Posterior cingulate gyrus (tissue), 11 donors: Measurements from ENCODE around the gene LCN2.
A peak's percentile ranks its signal among the peaks of the same experiment; 100 is the strongest.

Source experiments
- DNase-seq, 10 donors: peaks; one replicate each; pipeline versions ENCODE4 v3.0.0 to v3.0.0-alpha.2; 2020 to 2021; ENCODE audit warnings: mixed read lengths in 3 of 10
- intact Hi-C: fragments of 100-400 bp; cut with DNase I; formaldehyde crosslinking; loops from one replicate; pipeline ENCODE4 v1.15.1; 2023

The LCN2 gene

DNA sequence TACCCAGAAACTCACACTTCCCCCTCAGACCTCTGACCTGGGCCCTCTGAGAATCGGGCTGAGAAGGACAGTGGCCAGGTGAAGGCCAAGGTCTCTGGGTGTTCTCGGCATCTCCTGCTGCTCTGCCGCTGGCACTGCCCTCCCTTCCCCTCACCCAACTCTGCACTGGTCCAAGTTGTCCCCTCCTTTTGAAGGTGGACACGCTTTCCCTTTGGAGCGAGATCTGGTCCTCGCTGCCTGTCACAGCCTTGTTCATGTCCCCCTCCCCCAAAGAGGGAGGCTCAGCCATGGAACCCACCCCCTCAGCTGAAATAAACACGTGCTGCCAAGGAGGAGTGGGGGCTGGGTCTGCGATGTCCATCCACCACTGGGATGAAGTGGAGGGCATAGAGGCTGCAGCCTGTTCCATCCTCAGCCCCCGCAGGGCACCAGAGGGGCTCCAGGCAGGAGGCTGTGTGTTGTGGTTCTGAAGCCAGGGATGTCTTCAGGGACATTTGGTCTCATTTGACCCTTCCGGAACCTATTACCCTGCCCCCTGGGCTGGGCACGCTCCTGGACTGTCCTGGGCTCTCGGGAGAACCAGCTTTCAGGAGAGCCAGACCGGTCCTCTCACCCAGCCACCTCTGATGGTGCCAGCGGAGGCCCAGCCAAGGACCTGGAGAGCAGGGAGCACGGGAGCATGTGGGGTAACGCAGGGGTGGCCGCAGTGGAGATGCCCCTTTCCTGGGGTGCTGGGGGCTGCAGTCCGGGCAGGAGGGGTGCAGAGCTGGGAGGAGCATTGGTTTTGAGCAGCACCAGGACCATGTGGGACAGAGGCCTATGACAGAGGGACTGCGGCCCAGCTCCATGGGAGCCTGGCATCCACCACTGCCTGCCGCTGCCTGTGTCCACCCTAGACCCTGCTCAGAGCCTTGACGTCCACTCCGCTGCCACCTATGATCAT lies 4.7 kb upstream of the LCN2 start:
- intact Hi-C loops, result no loop called here
- peak in 4 of 10 donors; percentile 4 to 71 (median 54) for DNase-seq

GRCh38 chr9:128145536-128145935 lies 3.7 kb upstream of the LCN2 start:
- intact Hi-C loops, result no loop called here
- peak in 4 of 10 donors; percentile 1 to 38 (median 8) for DNase-seq

- intact Hi-C loops, result no loop called here
- peak in 5 of 10 donors; percentile 3 to 72 (median 59) for DNase-seq
These were observed 3.3 kb upstream of the LCN2 start for GRCh38 chr9:128145951-128146351.

DNA sequence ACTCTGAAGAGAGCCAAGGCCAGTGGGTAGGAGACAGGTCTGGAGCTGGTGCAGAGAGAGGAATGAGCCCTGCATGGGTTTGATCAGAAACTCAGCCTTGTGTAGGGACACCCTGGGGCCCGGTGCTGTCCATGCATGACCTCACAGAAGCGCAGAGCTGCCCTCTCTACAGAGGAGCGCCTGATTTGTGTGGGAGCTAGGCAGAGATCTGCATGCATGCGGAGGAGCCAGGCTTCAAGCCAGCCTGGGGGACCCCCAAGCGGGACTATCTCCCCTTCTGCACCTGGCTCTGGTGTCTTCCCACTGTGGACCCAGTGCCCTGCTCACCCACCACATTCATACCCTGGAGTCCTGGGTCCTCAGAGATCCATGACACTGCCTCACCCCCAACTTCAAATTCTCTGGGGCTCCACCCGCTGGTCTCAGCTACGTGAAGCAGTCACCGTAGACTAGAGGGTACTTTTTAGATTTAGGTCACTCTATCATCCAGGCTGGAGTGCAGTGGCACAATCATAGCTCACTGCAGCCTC lies 2.6 kb upstream of the LCN2 start:
- peak in 4 of 10 donors; percentile 7 to 46 (median 28) for DNase-seq
- intact Hi-C loops, result no loop called here

GRCh38 chr9:128148509-128149000 lies 698 bp upstream of the LCN2 start:
- peak in 5 of 10 donors; percentile 0 to 73 (median 8) for DNase-seq
- intact Hi-C loops, result no loop called here

- intact Hi-C loops, result no loop called here
- peak in 4 of 10 donors; percentile 6 to 77 (median 50) for DNase-seq
These were observed 819 bp downstream of the LCN2 start for GRCh38 chr9:128149951-128150593.

DNA sequence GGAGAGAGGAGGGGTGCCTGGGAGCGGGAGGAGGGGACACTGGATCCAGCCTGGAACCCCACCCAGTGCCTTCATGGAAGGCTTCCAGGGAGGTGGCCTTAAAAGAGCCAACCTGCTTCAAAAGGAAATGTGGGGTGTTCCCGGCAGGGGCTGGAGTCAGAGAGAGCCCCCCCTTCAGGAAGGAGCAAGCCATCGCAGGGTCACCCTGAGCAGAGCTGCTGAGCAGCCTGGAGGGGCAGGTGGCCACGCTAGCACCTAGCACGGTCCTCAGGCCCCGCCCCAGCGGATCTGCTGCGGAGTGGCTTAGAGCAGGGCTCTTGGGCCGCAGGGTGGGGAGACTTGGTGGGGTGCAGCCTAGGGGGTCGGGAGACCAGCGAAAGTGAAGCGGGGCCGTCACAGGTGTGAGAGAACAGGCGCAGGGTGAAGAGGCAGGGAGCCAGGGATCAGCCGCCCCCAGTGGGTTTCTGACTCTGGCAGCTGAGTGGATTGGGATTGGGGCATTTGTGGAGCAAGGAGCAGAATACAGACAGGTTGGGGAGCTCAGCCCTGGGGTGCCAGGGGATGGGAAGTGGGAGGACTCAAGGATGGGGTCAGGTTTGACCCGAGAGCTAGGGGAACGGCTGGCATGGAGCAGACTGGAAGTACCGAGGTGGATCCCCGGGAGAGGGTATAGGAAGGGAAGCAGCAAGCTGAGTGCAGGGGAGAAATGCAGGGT lies 1.5 kb downstream of the LCN2 start:
- intact Hi-C loops, result no loop called here
- DNase-seq, result peak in 4 of 10 donors; percentile 23 to 83 (median 39)

DNA sequence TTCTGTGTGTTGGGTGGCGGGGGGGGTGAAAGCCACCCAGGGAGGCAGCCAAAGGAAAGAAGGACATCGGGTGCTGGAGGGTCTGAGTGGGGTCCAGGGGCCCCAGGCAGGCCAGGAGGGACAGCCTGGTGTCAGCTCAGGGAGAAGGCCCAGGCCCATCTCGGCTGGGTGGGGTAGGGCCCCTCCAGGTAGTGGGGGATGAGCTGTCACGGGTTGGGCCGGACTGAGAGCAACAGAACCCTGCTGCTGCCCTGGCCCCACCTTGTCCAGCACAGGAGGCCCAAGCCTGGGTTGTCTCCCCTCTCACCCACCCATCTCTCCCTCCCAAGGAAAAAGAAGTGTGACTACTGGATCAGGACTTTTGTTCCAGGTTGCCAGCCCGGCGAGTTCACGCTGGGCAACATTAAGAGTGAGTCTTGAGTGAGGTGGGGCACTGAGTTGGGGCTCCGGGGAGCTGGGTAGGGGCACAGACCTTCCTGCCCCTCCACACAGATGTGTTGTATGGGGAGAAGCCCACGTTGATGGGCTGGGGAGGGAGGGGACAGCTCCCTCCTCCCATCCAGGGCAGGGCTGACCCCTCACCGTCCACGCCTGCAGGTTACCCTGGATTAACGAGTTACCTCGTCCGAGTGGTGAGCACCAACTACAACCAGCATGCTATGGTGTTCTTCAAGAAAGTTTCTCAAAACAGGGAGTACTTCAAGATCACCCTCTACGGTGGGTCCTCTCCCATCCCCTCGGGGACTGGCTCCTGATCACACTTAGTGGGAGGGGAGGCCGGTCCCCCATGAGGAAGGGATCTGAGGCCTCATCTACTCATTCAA lies 2.3 kb downstream of the LCN2 start:
- DNase-seq, result peak in 4 of 10 donors; percentile 17 to 71 (median 55)
- intact Hi-C loops, result no loop called here

DNA sequence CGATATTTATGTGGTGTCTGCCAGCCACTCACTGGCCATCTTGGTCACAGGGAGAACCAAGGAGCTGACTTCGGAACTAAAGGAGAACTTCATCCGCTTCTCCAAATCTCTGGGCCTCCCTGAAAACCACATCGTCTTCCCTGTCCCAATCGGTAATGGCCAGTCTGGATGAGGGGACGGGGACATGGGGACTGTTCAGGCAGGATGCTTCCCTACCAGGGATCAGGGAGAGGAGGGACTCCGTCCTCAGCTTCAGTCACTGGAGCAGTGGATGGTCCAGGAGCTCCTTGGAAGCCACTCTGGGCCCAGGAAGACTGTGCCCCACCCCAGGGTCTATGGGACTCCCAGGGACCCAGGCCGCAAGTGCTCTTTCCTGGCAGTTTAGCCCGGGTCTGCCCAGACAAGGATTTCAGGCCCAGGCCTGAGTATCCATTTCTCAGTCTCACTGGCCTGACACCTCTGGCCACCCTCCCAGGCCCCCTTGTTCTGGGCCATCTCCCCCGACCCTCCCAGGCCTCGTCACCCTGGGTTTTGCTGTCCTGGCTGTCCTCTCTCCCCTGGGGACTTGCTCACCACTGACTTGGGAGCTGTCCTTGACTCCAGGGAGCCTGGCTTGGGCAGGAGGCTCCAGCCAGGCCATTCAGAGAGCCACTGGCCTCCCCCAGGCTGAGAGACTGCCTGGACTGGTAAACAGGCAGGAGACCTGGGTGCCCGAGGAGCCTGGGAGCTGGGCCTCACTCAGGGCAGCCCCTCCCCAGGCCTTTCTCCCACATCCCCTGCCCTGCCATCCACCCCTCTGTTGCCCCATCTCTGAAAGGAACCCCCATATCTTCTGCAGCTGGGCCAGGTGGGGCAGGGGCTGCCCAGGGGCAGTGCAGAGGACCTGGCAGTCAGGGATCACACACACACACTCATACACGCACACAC lies 3.1 kb downstream of the LCN2 start:
- peak in 4 of 10 donors; percentile 12 to 71 (median 43) for DNase-seq
- intact Hi-C loops, result no loop called here

GRCh38 chr9:128153060-128153946 lies 4.0 kb downstream of the LCN2 start:
- DNase-seq, result peak in 4 of 10 donors; percentile 12 to 79 (median 61)
- intact Hi-C loops, result no loop called here

- intact Hi-C loops, result no loop called here
- peak in 4 of 10 donors; percentile 17 to 72 (median 62) for DNase-seq
These were observed 4.9 kb downstream of the LCN2 start for GRCh38 chr9:128153947-128154695.

DNA sequence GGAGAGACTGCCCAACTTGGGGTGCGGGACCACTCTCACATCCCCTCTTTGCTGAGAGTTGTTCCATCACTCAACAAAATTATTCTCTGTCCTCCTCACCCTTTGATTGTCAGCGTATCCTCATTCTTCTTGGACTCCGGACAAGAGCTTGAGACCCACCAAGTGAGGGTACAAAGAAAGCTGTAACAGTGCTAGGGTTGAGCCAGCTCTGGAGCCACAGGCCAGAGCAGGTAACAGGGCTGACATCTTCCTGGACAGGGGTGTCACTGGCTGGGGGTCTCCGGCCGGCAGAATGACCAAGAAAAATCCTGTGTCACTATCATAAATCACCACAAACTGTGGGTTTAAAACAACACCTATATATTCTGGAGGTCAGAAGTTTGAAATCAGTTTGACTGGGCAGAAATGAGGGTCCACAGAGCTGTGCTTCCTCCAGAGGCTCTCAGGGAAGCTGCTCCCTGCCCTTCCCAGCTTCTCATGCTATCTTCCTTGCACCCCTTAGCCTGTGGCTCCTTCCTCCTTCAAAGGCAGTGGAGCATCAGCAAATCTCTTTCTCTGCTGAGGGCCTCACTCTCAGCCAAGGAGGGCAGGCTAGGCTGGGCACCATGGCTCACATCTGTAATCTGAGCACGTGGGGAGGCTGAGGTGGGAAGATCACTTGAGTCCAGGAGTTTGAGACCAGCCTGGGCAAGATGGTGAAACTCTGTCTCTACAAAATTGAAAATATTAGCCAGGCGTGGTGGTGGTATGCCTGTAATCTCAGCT lies 6.7 kb downstream of the LCN2 start:
- DNase-seq, result peak in 2 of 10 donors; percentile 15 to 51
- intact Hi-C loops, result no loop called here

GRCh38 chr9:128159522-128159783 lies 10.2 kb downstream of the LCN2 start:
- intact Hi-C loops, result no loop called here
- no peak for DNase-seq

GRCh38 chr9:128159784-128160602 lies 10.7 kb downstream of the LCN2 start, which contains the start of gene BBLN:
Gene BBLN (plus strand): TSS chr9:128160265. CDS start chr9:128160408, 143 bp downstream.
- intact Hi-C loops, result no loop called here
- DNase-seq, result peak; percentile 85 to 99 (median 94)

- peak in 5 of 10 donors; percentile 32 to 82 (median 39) for DNase-seq
- intact Hi-C loops, result no loop called here
These were observed 11.3 kb downstream of the LCN2 start for GRCh38 chr9:128160603-128160987.
